HUES64 (cell line): ENCODE measurements around the gene UPB1.
A peak's percentile ranks its signal among the peaks of the same experiment; 100 is the strongest.

Experiments used
- H3K27ac ChIP-seq: 2 replicates; pipeline ENCODE4 v1.7.0; 2013; ENCODE audit warnings: low read depth, low read length, inconsistent platforms
- H3K27me3 ChIP-seq: 2 replicates; pipeline ENCODE4 v1.6.1; 2013; ENCODE audit warnings: mild to moderate bottlenecking, low read length; ENCODE audit not compliant: insufficient read depth
- H3K36me3 ChIP-seq: 2 replicates; pipeline ENCODE4 v1.6.1; 2013; ENCODE audit warnings: mild to moderate bottlenecking, low read length; ENCODE audit not compliant: insufficient read depth
- H3K4me1 ChIP-seq: 2 replicates; pipeline ENCODE4 v1.6.1; 2013; ENCODE audit warnings: mild to moderate bottlenecking, low read length, moderate library complexity; ENCODE audit not compliant: insufficient read depth
- H3K4me3 ChIP-seq: 2 replicates; pipeline ENCODE4 v1.5.1; 2013; ENCODE audit warnings: mild to moderate bottlenecking, low read length, moderate library complexity
- H3K9ac ChIP-seq: 2 replicates; pipeline ENCODE4 v1.6.1; 2013; ENCODE audit warnings: mild to moderate bottlenecking, low read depth, low read length
- H3K9me3 ChIP-seq: 2 replicates; pipeline ENCODE4 v1.6.1; 2013; ENCODE audit warnings: low read depth, low read length; ENCODE audit not compliant: insufficient read depth
- WGBS: fragments of 150-250, 120-280 bp; methylation state at CpG from one replicate; pipeline ENCODE4 v1.1.7; 2013; ENCODE audit warnings: missing lambda C conversion rate; 5-methylcytosine and 5-hydroxymethylcytosine counted together

Gene UPB1

DNA sequence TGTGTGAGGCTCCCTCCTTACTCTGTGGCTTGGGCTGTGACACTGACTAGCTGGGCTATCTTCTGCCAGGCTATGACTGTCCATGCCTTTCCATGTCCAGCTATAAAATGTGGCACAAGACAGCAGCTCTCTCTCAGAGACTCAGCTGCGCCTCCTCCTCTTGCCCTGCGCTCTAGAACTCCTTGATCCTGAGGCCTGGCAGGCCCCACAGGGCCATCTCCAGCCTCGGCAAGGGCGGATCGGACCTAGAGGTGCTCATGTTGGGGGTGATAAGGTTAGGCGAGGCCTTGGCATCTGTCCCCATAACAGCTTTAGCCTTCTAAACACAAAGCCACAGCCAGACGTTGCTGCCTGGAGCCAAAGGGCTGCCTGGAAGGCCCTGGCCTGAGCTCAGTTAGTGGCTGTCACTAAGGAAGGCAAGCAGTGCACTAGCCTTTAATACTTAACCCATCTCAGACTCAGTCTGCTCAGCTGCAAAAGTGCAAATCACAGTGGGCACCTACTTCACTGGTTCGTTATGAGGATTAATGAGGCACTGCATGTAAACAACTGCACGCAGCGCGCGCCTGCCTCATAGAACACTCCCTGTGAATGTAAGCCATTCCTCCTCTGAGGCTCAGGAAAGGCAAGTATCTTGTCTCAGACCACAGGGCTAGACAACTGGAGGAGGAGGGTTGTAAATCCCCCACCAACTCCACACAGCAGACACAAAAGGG, 58.6 kb downstream of the UPB1 start:
- H3K9ac ChIP-seq: peak overlapping the region; percentile 94
- no peaks in the 10 kb centered on the region for H3K27me3 ChIP-seq
- H3K27ac ChIP-seq: no peak overlapping the region; the same call in 1 of the 2 replicates
- WGBS: 84% methylated on average over 11 of the region's 12 CpGs
- no peaks in the 10 kb centered on the region for H3K9me3 ChIP-seq
- peaks cover 4% of the 10 kb centered on the region for H3K4me1 ChIP-seq
- H3K4me3 ChIP-seq: peak overlapping the region; percentile 98
- H3K36me3 ChIP-seq: peaks cover 17% of the 10 kb centered on the region

DNA sequence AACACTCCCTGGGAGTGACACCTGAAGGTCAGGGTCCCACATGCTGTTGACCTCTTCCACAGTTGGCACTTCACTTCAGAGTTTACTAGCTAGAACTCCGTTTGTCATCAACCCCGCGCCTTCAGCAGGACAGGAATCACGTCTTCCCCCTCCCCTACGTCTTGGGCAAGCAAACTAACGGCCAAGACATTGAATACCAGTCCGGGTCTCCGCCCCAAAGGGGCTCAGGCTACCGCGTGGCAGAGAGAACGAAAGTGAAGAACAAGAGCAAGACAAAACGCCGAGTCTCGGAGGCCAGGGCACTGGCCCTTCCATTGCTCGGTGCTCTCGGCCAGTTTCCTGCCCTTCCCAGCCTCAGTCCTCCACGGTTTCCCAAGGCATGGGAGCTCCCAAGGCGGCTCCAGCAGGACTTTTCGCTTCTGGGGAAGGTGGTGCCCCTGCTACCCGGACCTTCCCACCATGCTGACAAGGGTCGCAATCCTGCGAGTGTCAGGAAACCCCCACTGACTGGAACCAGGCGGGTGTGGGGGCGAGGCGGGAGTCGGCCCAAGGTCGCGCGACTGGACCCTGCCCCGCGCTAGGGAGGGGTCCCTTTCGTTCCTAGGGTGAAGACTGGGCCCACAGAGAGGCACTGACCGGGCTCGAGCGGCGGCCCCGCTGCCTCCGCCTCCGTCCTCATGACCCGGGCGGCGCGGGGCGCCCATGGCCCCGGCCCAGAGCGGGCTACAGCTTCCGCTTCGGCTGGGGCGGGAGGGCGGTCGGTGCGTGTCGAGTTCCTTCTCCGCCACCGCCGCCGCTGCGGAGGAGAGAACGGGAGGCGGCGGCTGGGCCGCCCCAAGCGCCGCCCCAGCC, 59.4 kb downstream of the UPB1 start, which contains the start of gene GUCD1:
Gene GUCD1, minus strand, starts transcription at position 826 of the 852 bp plus-strand sequence. Its CDS starts 147 bp downstream, at position 679.
- Histone ChIP-seq H3K27me3 (no peaks in the 10 kb centered on the region), H3K9ac (peak within 1 kb of the TSS; percentile 95), H3K9me3 (no peaks in the 10 kb centered on the region), H3K36me3 (peaks cover 24% of the 10 kb centered on the region), H3K4me3 (peak within 1 kb of the TSS; percentile 98), H3K27ac (peak within 1 kb of the TSS; percentile 97), H3K4me1 (peaks cover 4% of the 10 kb centered on the region)
- 2% methylated on average over 64 of the region's 64 CpGs for WGBS

DNA sequence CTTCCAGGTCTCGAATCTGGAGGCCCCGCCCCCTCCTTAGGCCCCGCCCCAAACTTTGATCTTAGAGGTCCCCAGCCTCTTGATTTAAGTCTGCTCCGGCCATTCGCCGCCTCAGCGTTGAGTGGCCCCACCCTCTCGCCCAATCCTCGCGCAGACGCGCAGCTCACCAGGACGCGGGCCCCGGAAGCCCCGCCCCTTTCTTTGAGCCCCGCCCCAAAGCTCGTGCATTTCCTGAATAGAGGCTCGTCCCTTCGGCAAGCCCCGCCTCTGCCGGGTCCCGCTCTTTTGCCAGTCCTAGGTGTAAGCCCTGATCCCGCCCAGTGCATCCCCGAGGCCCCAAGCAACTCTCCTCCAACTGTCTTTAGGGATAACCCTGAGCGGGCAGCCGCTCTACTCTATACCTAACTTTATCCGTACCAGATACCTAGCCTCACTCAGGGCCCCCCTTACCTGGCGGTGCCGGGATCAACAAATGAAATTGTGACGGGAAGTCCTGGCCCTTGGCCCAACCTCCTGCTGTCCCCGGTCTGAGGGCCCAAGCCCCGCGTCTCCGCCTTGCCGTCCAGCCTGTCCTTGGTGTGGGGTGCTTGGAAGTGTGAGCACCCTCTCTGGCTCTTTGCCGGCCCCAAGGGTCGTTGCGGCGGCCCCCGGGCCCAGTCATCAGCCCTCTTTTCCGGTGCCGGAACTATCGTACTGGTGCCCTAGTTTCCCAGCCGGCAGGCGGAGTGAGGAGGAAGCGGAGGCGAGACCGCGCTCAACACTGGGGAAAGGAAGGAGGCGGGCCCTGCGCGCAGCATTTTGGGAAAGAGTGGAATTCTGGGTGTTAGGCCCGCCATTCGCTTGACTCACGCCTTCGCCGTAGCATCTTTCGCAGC, 60.3 kb downstream of the UPB1 start, which contains the start of gene SNRPD3:
Gene SNRPD3, plus strand, starts transcription at position 835 of the 875 bp plus-strand sequence. CDS start 1,676 bp downstream, outside the sequence.
- peaks cover 29% of the 10 kb centered on the region for H3K36me3 ChIP-seq
- peak within 1 kb of the TSS; percentile 98 for H3K4me3 ChIP-seq
- H3K9ac ChIP-seq: peak within 1 kb of the TSS; percentile 95
- H3K9me3 ChIP-seq: no peaks in the 10 kb centered on the region
- peaks cover 4% of the 10 kb centered on the region for H3K4me1 ChIP-seq
- WGBS: under 1% methylated on average over 59 of the region's 59 CpGs
- no peaks in the 10 kb centered on the region for H3K27me3 ChIP-seq
- H3K27ac ChIP-seq: peak within 1 kb of the TSS; percentile 97

DNA sequence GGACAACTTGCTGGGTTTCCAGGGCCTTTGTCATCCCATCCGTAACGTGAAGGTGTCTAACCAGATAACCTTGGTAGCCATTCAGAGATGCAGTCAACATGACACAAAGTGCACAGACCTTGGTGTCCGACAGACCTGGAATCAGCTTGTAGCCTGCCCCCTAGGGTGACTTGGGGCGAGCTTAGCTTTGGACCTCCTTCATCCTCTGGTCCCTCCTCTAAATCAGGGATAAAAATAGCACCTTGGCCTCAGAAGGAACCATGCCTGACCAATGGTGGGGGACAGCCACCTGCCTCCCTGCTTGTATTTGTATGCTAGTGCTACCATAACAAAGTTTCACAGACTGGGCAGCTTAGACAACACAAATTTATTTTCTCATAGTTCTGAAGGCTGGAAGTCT, 64.3 kb downstream of the UPB1 start:
- no peak overlapping the region for H3K9ac ChIP-seq
- no peaks in the 10 kb centered on the region; the same call in 1 of the 2 replicates for H3K4me1 ChIP-seq
- H3K27me3 ChIP-seq: no peaks in the 10 kb centered on the region
- H3K4me3 ChIP-seq: no peak overlapping the region
- no peak overlapping the region for H3K27ac ChIP-seq
- 94% methylated on average over 4 of the region's 4 CpGs for WGBS
- peaks cover 64% of the 10 kb centered on the region for H3K36me3 ChIP-seq
- H3K9me3 ChIP-seq: no peaks in the 10 kb centered on the region

DNA sequence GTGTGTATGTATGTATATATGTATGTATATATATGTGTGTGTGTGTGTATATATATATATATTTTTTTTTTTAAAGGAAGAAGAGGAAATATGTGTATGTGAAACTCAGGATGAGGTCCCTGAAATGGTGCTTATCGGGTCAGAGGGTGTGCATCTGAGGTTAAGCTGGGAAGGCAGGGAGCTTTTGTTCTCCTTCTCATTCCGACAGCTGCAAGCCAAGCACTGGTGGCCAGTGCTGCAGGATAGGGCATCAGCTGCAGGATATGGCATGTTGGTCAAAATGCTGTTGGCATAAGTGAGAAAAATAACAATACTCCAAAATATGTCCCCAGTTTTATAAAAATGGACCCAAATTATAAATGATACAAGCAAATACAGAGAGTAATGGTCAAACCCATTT, 68.1 kb downstream of the UPB1 start:
- H3K9me3 ChIP-seq: no peaks in the 10 kb centered on the region
- WGBS: 98% methylated on average over 2 of the region's 2 CpGs
- no peak overlapping the region for H3K4me3 ChIP-seq
- H3K9ac ChIP-seq: no peak overlapping the region
- no peak overlapping the region for H3K27ac ChIP-seq
- H3K27me3 ChIP-seq: no peaks in the 10 kb centered on the region
- no peaks in the 10 kb centered on the region for H3K4me1 ChIP-seq
- H3K36me3 ChIP-seq: peaks cover 86% of the 10 kb centered on the region

DNA sequence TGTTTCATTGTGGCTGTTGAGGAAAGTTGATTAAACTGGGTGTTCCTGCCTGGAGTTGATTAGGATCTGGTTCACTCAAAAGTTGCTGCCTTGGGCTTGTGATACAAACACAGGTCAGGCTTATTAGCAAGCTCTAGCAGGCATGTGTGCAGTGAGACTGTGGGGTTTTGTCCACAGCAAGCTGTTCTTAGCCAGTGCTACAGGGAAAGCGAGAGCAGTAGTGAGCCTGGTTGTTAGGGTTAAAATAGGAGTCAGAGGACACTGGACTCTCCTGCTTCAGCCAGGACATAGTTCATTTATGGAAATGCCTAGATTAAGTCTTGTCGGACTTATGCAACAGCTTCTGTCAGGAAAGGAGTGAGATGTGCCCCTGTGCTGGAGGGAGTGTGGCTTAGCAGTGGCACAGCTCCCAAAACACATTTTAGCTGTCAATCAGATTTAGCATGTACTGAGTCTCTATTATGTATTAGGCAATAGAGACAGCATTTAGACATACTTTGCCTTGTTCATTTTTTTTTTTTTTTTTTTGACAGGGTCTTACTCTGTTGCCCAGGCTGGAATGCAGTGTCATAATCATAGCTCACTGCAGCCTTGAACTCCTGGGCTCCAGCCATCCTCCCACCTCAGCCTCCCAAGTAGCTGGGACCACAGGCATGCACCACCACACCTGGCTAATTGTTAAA, 69.4 kb downstream of the UPB1 start:
- no peak overlapping the region for H3K27ac ChIP-seq

DNA sequence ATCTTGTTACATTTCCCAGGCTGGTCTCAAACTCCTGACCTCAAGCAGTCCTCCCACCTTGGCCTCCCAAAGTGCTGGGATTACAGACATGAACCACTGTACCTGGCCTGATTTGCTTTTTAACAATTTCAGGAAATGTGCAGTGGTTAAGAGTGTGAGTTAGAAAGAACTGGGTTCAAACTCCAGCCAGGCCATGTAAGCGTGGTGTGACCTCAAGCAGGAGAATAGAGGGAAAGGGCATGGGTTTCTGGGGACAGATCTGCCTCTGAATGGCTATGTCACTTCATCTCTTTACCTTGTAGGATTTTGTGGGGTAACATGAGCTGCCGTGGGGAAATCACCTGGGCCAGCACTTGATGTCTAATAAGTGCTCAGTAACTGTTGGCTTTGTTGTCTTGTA, 69.9 kb downstream of the UPB1 start:
- Histone ChIP-seq H3K36me3 (peaks cover 86% of the 10 kb centered on the region), H3K4me3 (no peak overlapping the region), H3K27ac (no peak overlapping the region), H3K27me3 (no peaks in the 10 kb centered on the region), H3K9ac (no peak overlapping the region), H3K9me3 (no peaks in the 10 kb centered on the region), H3K4me1 (no peaks in the 10 kb centered on the region)
- WGBS: 96% methylated on average over 2 of the region's 2 CpGs

More for the DNA sequence above, 69.4 kb downstream of the UPB1 start:
- Histone ChIP-seq H3K9ac (no peak overlapping the region), H3K4me3 (no peak overlapping the region), H3K9me3 (no peaks in the 10 kb centered on the region), H3K36me3 (peaks cover 84% of the 10 kb centered on the region), H3K27me3 (no peaks in the 10 kb centered on the region), H3K4me1 (no peaks in the 10 kb centered on the region)
- WGBS: 92% methylated on average over 2 of the region's 2 CpGs

DNA sequence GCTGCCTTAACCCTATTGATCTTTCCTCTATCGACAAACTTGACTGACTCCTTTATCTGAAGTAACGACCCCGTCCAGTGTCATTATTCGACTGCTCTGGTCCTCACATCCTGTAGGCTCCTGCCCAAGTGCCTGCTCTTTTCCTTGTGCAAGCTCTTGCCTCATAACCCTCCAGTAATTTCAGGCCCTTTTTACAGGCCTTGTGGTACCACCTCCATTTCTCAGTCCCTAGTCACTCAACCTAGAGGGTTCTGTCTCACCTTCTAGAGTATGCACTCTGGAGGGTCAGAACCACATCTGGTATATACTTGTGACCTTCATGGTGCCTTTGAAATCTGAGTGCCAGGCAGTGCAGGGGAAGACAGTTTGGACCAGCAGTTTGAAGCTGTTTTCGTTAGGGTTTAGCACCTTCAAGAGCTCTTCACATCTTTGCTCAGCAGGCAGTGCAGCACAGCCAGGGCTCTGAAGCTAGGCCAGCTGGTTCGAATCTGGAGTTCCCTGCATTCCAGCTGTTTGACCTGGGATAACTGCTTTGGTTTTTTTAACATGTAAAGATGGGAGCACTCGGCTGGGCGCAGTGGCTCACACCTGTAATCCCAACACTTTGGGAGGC, 71.9 kb downstream of the UPB1 start:
- H3K36me3 ChIP-seq: peaks cover 90% of the 10 kb centered on the region
- WGBS: 94% methylated on average over 8 of the region's 8 CpGs

DNA sequence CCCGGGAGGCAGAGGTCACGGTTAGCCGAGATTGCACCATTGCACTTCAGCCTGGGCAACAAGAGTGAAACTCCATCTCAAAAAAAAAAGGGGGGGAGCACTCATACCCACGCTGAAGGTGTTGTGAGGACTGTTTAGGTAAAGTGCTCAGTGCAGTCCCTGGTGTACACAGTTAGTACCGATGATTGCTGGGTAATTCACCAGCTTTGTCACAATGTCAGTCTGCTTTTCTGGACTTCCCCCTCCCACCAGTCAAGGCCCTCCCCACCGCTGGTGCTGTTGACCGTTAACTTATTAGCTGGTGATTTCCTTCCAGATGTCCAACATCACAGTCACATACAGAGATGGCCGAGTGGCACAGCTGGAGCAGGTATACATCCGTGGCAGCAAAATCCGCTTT, 72.5 kb downstream of the UPB1 start:
- H3K27ac ChIP-seq: no peak overlapping the region
- H3K36me3 ChIP-seq: peaks cover 92% of the 10 kb centered on the region
- 97% methylated on average over 10 of the region's 10 CpGs for WGBS
- H3K27me3 ChIP-seq: no peaks in the 10 kb centered on the region
- no peaks in the 10 kb centered on the region for H3K9me3 ChIP-seq
- H3K4me3 ChIP-seq: no peak overlapping the region
- no peak overlapping the region for H3K9ac ChIP-seq
- H3K4me1 ChIP-seq: no peaks in the 10 kb centered on the region

More for the DNA sequence above, 71.9 kb downstream of the UPB1 start:
- H3K9ac ChIP-seq: no peak overlapping the region
- H3K27ac ChIP-seq: no peak overlapping the region
- H3K27me3 ChIP-seq: no peaks in the 10 kb centered on the region
- no peaks in the 10 kb centered on the region for H3K9me3 ChIP-seq
- no peaks in the 10 kb centered on the region for H3K4me1 ChIP-seq
- no peak overlapping the region for H3K4me3 ChIP-seq

DNA sequence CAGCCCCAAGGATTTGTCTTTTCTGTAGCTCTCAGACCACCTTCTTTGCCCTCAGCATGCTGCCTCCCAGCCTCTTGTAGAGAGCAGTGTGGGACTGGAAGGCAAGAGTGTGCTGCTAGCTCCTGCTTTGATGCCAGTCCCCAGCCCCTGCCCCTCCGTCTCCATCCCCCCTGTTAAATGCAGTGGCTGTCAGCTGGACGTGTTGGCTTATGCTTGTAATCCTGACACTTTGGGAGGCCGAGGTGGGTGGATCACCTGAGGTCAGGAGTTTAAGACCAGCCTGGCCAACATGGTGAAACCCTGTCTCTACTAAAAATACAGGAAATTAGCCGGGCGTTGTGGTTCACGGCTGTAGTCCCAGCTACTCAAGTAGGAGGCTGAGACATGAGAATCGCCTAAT, 76.1 kb downstream of the UPB1 start:
- H3K27ac ChIP-seq: no peak overlapping the region
- peaks cover 84% of the 10 kb centered on the region for H3K36me3 ChIP-seq
- H3K9me3 ChIP-seq: no peaks in the 10 kb centered on the region
- 95% methylated on average over 7 of the region's 7 CpGs for WGBS
- no peak overlapping the region for H3K9ac ChIP-seq
- H3K4me3 ChIP-seq: no peak overlapping the region
- H3K4me1 ChIP-seq: no peaks in the 10 kb centered on the region
- no peaks in the 10 kb centered on the region for H3K27me3 ChIP-seq
